Measurements from ENCODE around the gene TMEM185B.

DNA sequence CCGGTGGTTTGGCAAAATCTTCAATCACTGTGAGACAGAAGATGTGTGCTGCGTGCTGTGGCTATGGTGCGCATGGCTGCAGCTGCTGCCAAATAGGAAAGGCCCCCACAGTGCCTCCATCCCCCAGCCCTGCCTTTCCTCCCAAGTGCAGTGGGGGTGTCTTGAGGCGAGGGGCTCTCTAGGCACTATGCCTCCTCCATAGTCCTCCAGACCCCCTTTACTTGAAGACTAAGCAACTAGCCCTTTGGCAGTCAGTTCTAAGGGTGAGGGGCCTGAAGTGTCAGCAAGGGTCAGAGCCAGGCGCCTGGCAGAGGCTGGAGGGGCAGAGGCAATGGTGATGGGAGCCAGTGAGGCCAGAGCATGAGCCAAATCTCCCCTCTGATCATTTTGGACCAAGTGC lies 13.6 kb upstream of the TMEM185B start:
- TF ChIP-seq, protein P1, sequence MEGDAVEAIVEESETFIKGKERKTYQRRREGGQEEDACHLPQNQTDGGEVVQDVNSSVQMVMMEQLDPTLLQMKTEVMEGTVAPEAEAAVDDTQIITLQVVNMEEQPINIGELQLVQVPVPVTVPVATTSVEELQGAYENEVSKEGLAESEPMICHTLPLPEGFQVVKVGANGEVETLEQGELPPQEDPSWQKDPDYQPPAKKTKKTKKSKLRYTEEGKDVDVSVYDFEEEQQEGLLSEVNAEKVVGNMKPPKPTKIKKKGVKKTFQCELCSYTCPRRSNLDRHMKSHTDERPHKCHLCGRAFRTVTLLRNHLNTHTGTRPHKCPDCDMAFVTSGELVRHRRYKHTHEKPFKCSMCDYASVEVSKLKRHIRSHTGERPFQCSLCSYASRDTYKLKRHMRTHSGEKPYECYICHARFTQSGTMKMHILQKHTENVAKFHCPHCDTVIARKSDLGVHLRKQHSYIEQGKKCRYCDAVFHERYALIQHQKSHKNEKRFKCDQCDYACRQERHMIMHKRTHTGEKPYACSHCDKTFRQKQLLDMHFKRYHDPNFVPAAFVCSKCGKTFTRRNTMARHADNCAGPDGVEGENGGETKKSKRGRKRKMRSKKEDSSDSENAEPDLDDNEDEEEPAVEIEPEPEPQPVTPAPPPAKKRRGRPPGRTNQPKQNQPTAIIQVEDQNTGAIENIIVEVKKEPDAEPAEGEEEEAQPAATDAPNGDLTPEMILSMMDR (IDR thresholded peaks at IDR 0.05; ENCODE audit: extremely low read depth in 1 of 2, insufficient read depth in 1 of 2, low read depth in 1 of 2, low read length in 2 of 2) = no peak
- TF ChIP-seq MYC (IDR thresholded peaks at IDR 0.05; ENCODE audit: low read depth, low read length) = no peak
- no peak for TF ChIP-seq EZH2 (IDR thresholded peaks at IDR 0.05; ENCODE audit: borderline replicate concordance, low read depth, low read length, severe bottlenecking)
- TF ChIP-seq POLR2AphosphoS5 (IDR thresholded peaks at IDR 0.05; ENCODE audit: insufficient read depth, low read depth, low read length) = no peak
- no peak for TF ChIP-seq POLR2A (IDR thresholded peaks at IDR 0.05; ENCODE audit: low read depth, low read length)
- TF ChIP-seq, protein P2, sequence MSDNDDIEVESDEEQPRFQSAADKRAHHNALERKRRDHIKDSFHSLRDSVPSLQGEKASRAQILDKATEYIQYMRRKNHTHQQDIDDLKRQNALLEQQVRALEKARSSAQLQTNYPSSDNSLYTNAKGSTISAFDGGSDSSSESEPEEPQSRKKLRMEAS (IDR thresholded peaks at IDR 0.05; ENCODE audit: insufficient read depth, insufficient read length) = no peak
- TF ChIP-seq FOS (IDR thresholded peaks at IDR 0.05; ENCODE audit: borderline replicate concordance, insufficient read depth, low read length) = no peak
- no peak for TF ChIP-seq GATA2 (IDR thresholded peaks at IDR 0.05; ENCODE audit: insufficient read depth, insufficient read length, low read depth, low read length)
- TF ChIP-seq JUN (IDR thresholded peaks at IDR 0.05; ENCODE audit: borderline replicate concordance, insufficient read depth, insufficient read length, low read depth) = no peak
